Endothelial cell of umbilical vein (primary cell): Measurements from ENCODE around the gene CES5A. TPM values are rescaled to one million over a fixed set of nuclear protein-coding genes. Genes with fewer than 3 reads are reported as not detected.

Experiments used
- BruUV-seq: library from RNA; stranded (reverse); fragments of 400-500 nt; replicated peaks from 2 replicates; lab custom pipeline; 2021; lab: Mats Ljungman, UMichigan
- CTCF ChIA-PET: fragments of 300-600, 350-600 bp; sonication (Branson Sonifier 250); formaldehyde crosslinking; loops from one replicate; lab custom pipeline; 2021; ENCODE audit warnings: antibody characterized with exemption, inconsistent platforms; lab: Charles Lee
- POLR2A ChIA-PET: fragments of 300-600, 350-600 bp; sonication (Branson Sonifier 250); formaldehyde crosslinking; loops from one replicate; lab custom pipeline; 2021; ENCODE audit warnings: antibody characterized with exemption, inconsistent platforms; lab: Charles Lee
- DNase-seq: peaks from one replicate; pipeline ENCODE4 v3.0.0-alpha.2; 2011; ENCODE audit warnings: low read depth, low spot score
- FAIRE-seq: peaks from 2 replicates; lab custom pipeline; 2011; peaks lifted over from hg19 to GRCh38; lab: Jason Lieb, UNC
- H2AFZ ChIP-seq: 2 replicates; pipeline ENCODE4 v1.6.0; 2012; ENCODE audit warnings: low read depth, low read length, control low read depth, inconsistent platforms
- H3K27ac ChIP-seq: 2 replicates; pipeline ENCODE4 v1.5.1; 2011; ENCODE audit warnings: low read depth, mild to moderate bottlenecking, control low read depth, low read length, moderate library complexity; ENCODE audit not compliant: insufficient read depth
- H3K27me3 ChIP-seq, 2 experiments: 2 replicates each; pipeline versions ENCODE4 v1.6.0 to v1.6.1; 2011; ENCODE audit warnings: low read length in 2 of 2, mixed read lengths in 1 of 2; ENCODE audit not compliant: control insufficient read depth in 2 of 2, insufficient read depth in 2 of 2
- H3K36me3 ChIP-seq, 2 experiments: 2 replicates in 1 of 2; 3 replicates in 1 of 2; pipeline ENCODE4 v1.5.1; 2011; ENCODE audit warnings: low read length in 2 of 2, mild to moderate bottlenecking in 1 of 2, moderate library complexity in 1 of 2; ENCODE audit not compliant: control insufficient read depth in 2 of 2, insufficient read depth in 2 of 2; ENCODE audit errors: extremely low read depth in 1 of 2
- H3K4me1 ChIP-seq: 3 replicates; pipeline ENCODE4 v1.5.1; 2011; ENCODE audit warnings: mild to moderate bottlenecking, low read length; ENCODE audit not compliant: control insufficient read depth, insufficient read depth; ENCODE audit errors: extremely low read depth
- H3K4me2 ChIP-seq: 2 replicates; pipeline ENCODE4 v1.6.1; 2011; ENCODE audit warnings: low read length, control low read depth, mixed read lengths; ENCODE audit not compliant: insufficient read depth
- H3K4me3 ChIP-seq, 3 experiments: fragments of 200-600 bp in 1 of 3; sonication (generic), shearing (Covaris generic) in 1 of 3; replicated peaks in 1 of 3; 2 replicates each; pipeline ENCODE4 v1.5.1; 2011 to 2016; ENCODE audit warnings: control low read depth in 3 of 3, low read length in 3 of 3, mild to moderate bottlenecking in 2 of 3, inconsistent platforms in 1 of 3, low read depth in 1 of 3, moderate library complexity in 1 of 3; ENCODE audit not compliant: insufficient read depth in 1 of 3
- H3K79me2 ChIP-seq: 2 replicates; pipeline ENCODE4 v1.6.0; 2012; ENCODE audit warnings: low read length, inconsistent platforms; ENCODE audit not compliant: control insufficient read depth, insufficient read depth
- H3K9ac ChIP-seq: replicated peaks from 2 replicates; pipeline ENCODE3; 2011; ENCODE audit warnings: low read length, control low read depth; ENCODE audit not compliant: insufficient read depth; ENCODE audit errors: extremely low read depth
- H3K9me1 ChIP-seq: replicated peaks from 3 replicates; pipeline ENCODE4 v1.6.0; 2011; ENCODE audit warnings: mild to moderate bottlenecking, low read length; ENCODE audit not compliant: control insufficient read depth, insufficient read depth; ENCODE audit errors: extremely low read depth
- H3K9me3 ChIP-seq: replicated peaks from 2 replicates; pipeline ENCODE4 v1.5.1; 2012; ENCODE audit warnings: low read length, inconsistent platforms; ENCODE audit not compliant: control insufficient read depth, insufficient read depth
- H4K20me1 ChIP-seq: replicated peaks from 2 replicates; pipeline ENCODE3; 2011; ENCODE audit warnings: mild to moderate bottlenecking, low read length; ENCODE audit not compliant: control insufficient read depth, insufficient read depth; ENCODE audit errors: extremely low read depth
- CTCF ChIP-seq, 2 donors: IDR thresholded peaks; 1 replicate in 1 of 2; 2 replicates in 1 of 2; pipeline ENCODE4 v1.5.1; 2011; ENCODE audit warnings: low read length in 2 of 2, mild to moderate bottlenecking in 2 of 2, moderate library complexity in 2 of 2, control low read depth in 1 of 2, inconsistent platforms in 1 of 2, low read depth in 1 of 2; ENCODE audit not compliant: insufficient read depth in 1 of 2; ENCODE audit errors: extremely low read depth in 1 of 2
- EZH2 ChIP-seq: IDR thresholded peaks from 2 replicates; pipeline ENCODE4 v1.6.1; 2012; ENCODE audit warnings: borderline replicate concordance, low read depth, mild to moderate bottlenecking, moderate library complexity, low read length, inconsistent platforms; ENCODE audit not compliant: severe bottlenecking
- FOS ChIP-seq: IDR thresholded peaks from 2 replicates; pipeline ENCODE4 v1.6.1; 2011; ENCODE audit warnings: mild to moderate bottlenecking, low read length, moderate library complexity, borderline replicate concordance; ENCODE audit not compliant: insufficient read depth
- GATA2 ChIP-seq: IDR thresholded peaks from 2 replicates; pipeline ENCODE4 v1.7.0; 2011; ENCODE audit warnings: low read depth, mild to moderate bottlenecking, moderate library complexity, mixed read lengths, low read length; ENCODE audit not compliant: insufficient read length, insufficient read depth
- JUN ChIP-seq: IDR thresholded peaks from 2 replicates; pipeline ENCODE4 v1.6.1; 2011; ENCODE audit warnings: borderline replicate concordance, low read depth; ENCODE audit not compliant: insufficient read length, insufficient read depth
- MAX ChIP-seq: IDR thresholded peaks from 2 replicates; pipeline ENCODE4 v1.6.1; 2011; ENCODE audit not compliant: insufficient read depth, insufficient read length
- MYC ChIP-seq: IDR thresholded peaks from one replicate; pipeline ENCODE4 v1.6.1; 2011; ENCODE audit warnings: mild to moderate bottlenecking, low read depth, low read length
- POLR2A ChIP-seq: IDR thresholded peaks from 2 replicates; pipeline ENCODE4 v1.6.1; 2012; ENCODE audit warnings: low read depth, mild to moderate bottlenecking, control low read depth, low read length
- POLR2AphosphoS5 ChIP-seq: IDR thresholded peaks from 2 replicates; pipeline ENCODE4 v1.6.1; 2012; ENCODE audit warnings: low read depth, mild to moderate bottlenecking, control low read depth, low read length, moderate library complexity; ENCODE audit not compliant: insufficient read depth
- dilution Hi-C: fragments of 300-500 bp; cut with MboI; formaldehyde crosslinking; loops from one replicate; pipeline ENCODE4 v1.15.0; 2019; ENCODE audit warnings: low sequenced_read_pairs; ENCODE audit not compliant: extremely low pct_ligation_motif_present
- intact Hi-C: fragments of 100-400 bp; cut with micrococcal nuclease; formaldehyde crosslinking; loops from one replicate; pipeline ENCODE4 v1.10.0; 2022
- polyA plus RNA-seq, 4 experiments: library from polyadenylated mRNA; depleted of rRNA in 3 of 4; stranded (reverse) in 3 of 4; unstranded in 1 of 4; fragments of >200 nt; gene quantifications; 2 replicates each; pipeline versions ENCODE4 v1.2.1 to v1.2.3, GENCODE V29; 2011 to 2012; ENCODE audit warnings: missing spikeins in 1 of 4
- total RNA-seq: library from RNA; stranded (reverse); gene quantifications from 2 replicates; pipeline ENCODE4 v1.2.3, GENCODE V29; 2021

The CES5A gene
- total and polyA plus RNA-seq, 2 donors (not counting 3 experiments of a cell fraction or from before 2014, with no cell fraction given), result not detected

GRCh38 chr16:55868137-55868536 is 7.0 kb downstream of the CES5A start:
- intact Hi-C loops (no loop called here), dilution Hi-C loops (no loop called here)
- Histone ChIP-seq H3K4me3 (no peak overlapping the region), H4K20me1 (no peaks in the 10 kb centered on the region), H3K79me2 (no peaks in the 10 kb centered on the region), H3K4me2 (no peak overlapping the region), H3K9me3 (no peaks in the 10 kb centered on the region), H2AFZ (no peak overlapping the region), H3K9me1 (no peaks in the 10 kb centered on the region), H3K9ac (no peak overlapping the region), H3K4me1 (no peaks in the 10 kb centered on the region), H3K27ac (no peak overlapping the region), H3K27me3 (no peaks in the 10 kb centered on the region), H3K36me3 (no peaks in the 10 kb centered on the region)
- TF ChIP-seq CTCF (IDR thresholded peaks at IDR 0.05; ENCODE audit: extremely low read depth in 1 of 2, insufficient read depth in 1 of 2, low read depth in 1 of 2, low read length in 2 of 2), result no peak
- no peak for TF ChIP-seq GATA2
- TF ChIP-seq MAX, result no peak
- TF ChIP-seq POLR2A, result no peak
- TF ChIP-seq MYC, result no peak
- no peak for TF ChIP-seq EZH2
- TF ChIP-seq FOS, result no peak
- no peak for TF ChIP-seq JUN
- no peak for TF ChIP-seq POLR2AphosphoS5
- CTCF ChIA-PET, result no interaction called here
- DNase-seq (no peak), FAIRE-seq (no peak)
- BruUV-seq, result no TSS peak
- POLR2A ChIA-PET, result no interaction called here
